ENCODE results near the gene IFI35. TPM values are rescaled to one million over a fixed set of nuclear protein-coding genes. Genes with fewer than 3 reads are reported as not detected.

IFI35 gene
- total and polyA plus RNA-seq, 2 experiments from 2014 or later, result 27.6 to 27.7 TPM

DNA sequence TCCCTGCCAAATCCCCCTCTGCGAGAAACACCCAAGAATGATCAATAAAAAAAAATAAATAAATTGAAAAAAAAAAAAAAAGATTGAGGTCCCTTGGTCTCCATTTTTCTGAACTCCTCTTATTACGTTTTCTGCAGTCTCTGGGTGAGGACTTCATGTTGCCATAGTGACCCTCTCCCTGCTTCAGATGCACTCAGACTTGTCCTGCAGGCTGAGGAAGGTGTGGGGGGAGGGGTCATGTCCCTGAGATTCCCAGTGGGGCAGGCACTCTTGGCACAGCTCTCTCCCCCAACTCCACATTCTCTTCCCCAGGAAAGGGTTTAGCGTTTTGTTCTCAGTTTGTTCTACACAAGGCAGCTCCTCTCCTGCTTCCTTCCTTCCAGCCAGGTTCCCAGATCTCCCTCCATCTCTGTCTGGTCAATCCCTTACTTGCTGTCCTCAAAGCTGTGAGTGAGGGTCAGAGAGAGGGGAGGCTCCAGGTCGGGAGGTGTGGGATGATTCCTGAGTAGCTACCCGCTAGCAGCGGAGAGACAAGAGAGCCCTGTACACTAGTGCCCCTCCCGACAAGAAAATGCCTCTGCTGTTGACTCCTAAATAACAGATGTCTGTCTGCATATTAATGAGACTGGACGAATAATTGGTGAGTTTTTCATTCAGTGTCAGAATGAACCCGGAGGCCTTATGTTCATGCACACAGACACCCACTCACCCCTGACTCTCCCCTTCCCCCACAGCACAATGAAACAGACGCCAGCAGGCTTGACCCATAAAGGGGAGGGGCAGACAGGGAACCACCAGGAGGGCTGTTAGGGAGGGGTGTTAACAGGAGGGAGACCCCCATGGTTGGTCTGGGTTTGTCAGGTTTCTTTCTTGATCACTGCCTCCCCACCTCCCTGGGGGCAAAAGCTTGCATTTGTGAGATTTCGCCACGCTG lies 27.6 kb downstream of the IFI35 start:
- TF ChIP-seq EZH2phosphoT487 (IDR thresholded peaks at IDR 0.05; ENCODE audit: insufficient read depth, low read depth) (no peak), EZH2 (IDR thresholded peaks at IDR 0.05; ENCODE audit: insufficient read depth, poor library complexity, severe bottlenecking) (no peak)
- H2AFZ ChIP-seq, result no peak overlapping the region
- H3K27me3 ChIP-seq (replicated peaks; ENCODE audit: insufficient read depth), result no peaks in the 10 kb centered on the region
- no peaks in the 10 kb centered on the region for H3K9me3 ChIP-seq (ENCODE audit: low read depth)
- H4K20me1 ChIP-seq (ENCODE audit: insufficient read depth), result no peaks in the 10 kb centered on the region
- H3K79me2 ChIP-seq (ENCODE audit: insufficient read depth), result no peaks in the 10 kb centered on the region
- H3K9me2 ChIP-seq (ENCODE audit: insufficient read depth), result no peaks in the 10 kb centered on the region
- no peak for DNase-seq
- no peak overlapping the region for H3K9ac ChIP-seq
- H3K27ac ChIP-seq, result no peak overlapping the region
- WGBS, 2 experiments (ENCODE audit: low coverage in 1 of 2, low lambda C conversion rate in 2 of 2, missing lambda C conversion rate in 2 of 2), result 43 to 49% methylated on average over 12 of the region's 12 CpGs
- H3K4me3 ChIP-seq, result no peak overlapping the region
- no peaks in the 10 kb centered on the region for H3K4me1 ChIP-seq (ENCODE audit: insufficient read depth)
- no peak overlapping the region for H3K4me2 ChIP-seq (ENCODE audit: unreplicated experiment)
- no peaks in the 10 kb centered on the region for H3F3A ChIP-seq (ENCODE audit: insufficient read depth)
- no peaks in the 10 kb centered on the region for H3K36me3 ChIP-seq (ENCODE audit: low read depth)
- in situ Hi-C loops (cut with MboI), result loop anchor here (25.0 kb wide), 1 partner anchor 278 kb away; no protein-coding TSS in a partner anchor

DNA sequence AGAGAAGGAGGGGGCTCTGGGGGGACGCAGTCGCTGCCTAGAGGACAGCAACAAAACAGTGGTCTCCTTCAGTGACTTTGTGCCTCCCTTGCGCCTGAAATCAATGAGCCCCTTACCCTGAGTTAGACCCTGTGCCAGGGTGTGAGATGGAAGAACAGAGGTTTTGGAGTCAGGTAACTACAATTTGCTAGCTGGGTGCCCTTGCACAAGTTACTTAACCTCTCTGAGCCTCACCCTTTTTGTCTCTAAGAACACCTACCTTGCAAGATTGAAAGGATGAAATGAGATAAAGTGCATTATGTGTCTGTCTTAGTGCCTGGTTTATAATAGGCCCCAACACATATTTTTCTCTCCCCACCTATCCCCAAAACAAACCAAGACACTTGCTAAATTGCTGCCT lies 28.3 kb downstream of the IFI35 start:
- 86 to 91% methylated on average over 3 of the region's 3 CpGs for WGBS, 2 experiments (ENCODE audit: low coverage in 1 of 2, low lambda C conversion rate in 2 of 2, missing lambda C conversion rate in 2 of 2)
- H3K4me3 ChIP-seq, result no peak overlapping the region
- H4K20me1 ChIP-seq (ENCODE audit: insufficient read depth), result no peaks in the 10 kb centered on the region
- H3K36me3 ChIP-seq (ENCODE audit: low read depth), result no peaks in the 10 kb centered on the region
- no peak overlapping the region for H3K27ac ChIP-seq
- no peak overlapping the region for H2AFZ ChIP-seq
- TF ChIP-seq EZH2 (IDR thresholded peaks at IDR 0.05; ENCODE audit: insufficient read depth, poor library complexity, severe bottlenecking) (no peak), EZH2phosphoT487 (IDR thresholded peaks at IDR 0.05; ENCODE audit: insufficient read depth, low read depth) (no peak)
- H3K4me2 ChIP-seq (ENCODE audit: unreplicated experiment), result no peak overlapping the region
- H3K9me3 ChIP-seq (ENCODE audit: low read depth), result no peaks in the 10 kb centered on the region
- H3K9me2 ChIP-seq (ENCODE audit: insufficient read depth), result no peaks in the 10 kb centered on the region
- no peaks in the 10 kb centered on the region for H3K79me2 ChIP-seq (ENCODE audit: insufficient read depth)
- no peaks in the 10 kb centered on the region for H3K27me3 ChIP-seq (replicated peaks; ENCODE audit: insufficient read depth)
- in situ Hi-C loops (cut with MboI), result loop anchor here (25.0 kb wide), 1 partner anchor 277 kb away; no protein-coding TSS in a partner anchor
- DNase-seq, result no peak
- no peak overlapping the region for H3K9ac ChIP-seq
- H3K4me1 ChIP-seq (ENCODE audit: insufficient read depth), result no peaks in the 10 kb centered on the region
- no peaks in the 10 kb centered on the region for H3F3A ChIP-seq (ENCODE audit: insufficient read depth)

DNA sequence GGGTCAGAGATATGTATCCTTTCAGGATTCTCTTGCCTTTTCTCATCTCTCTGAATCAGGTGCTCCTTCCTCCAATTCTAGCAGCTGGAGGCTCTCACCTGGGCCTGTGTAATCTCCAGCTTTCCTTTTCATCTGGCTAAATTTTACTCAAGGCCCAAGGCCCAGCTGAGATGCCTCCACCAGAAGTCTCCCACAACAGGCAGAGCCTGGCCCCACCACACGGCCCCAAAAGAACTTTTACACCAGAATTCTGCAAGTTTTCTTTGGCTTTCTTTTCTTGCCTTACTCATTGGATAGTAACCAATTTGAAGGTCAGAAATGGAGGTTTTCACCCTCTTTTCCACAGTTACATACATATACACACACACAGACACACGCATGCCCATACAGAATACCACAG lies 33.1 kb downstream of the IFI35 start:
- TF ChIP-seq EZH2 (IDR thresholded peaks at IDR 0.05; ENCODE audit: insufficient read depth, poor library complexity, severe bottlenecking), result no peak
- no peak for TF ChIP-seq EZH2phosphoT487 (IDR thresholded peaks at IDR 0.05; ENCODE audit: insufficient read depth, low read depth)
- Histone ChIP-seq H2AFZ (no peak overlapping the region), H3K27me3 (replicated peaks; ENCODE audit: insufficient read depth) (no peaks in the 10 kb centered on the region), H3K27ac (no peak overlapping the region), H3K9me3 (ENCODE audit: low read depth) (no peaks in the 10 kb centered on the region), H3K9me2 (ENCODE audit: insufficient read depth) (no peaks in the 10 kb centered on the region), H3F3A (ENCODE audit: insufficient read depth) (no peaks in the 10 kb centered on the region), H3K36me3 (ENCODE audit: low read depth) (no peaks in the 10 kb centered on the region), H3K4me1 (ENCODE audit: insufficient read depth) (0 out of 2 replicates have a peak, but pooled peaks cover 3% of the 10 kb centered on the region), H3K4me2 (ENCODE audit: unreplicated experiment) (no peak overlapping the region), H3K79me2 (ENCODE audit: insufficient read depth) (no peaks in the 10 kb centered on the region), H3K4me3 (no peak overlapping the region), H4K20me1 (ENCODE audit: insufficient read depth) (no peaks in the 10 kb centered on the region), H3K9ac (no peak overlapping the region)
- DNase-seq, result no peak
- 92 to 100% methylated on average over 2 of the region's 2 CpGs for WGBS, 2 experiments (ENCODE audit: low coverage in 1 of 2, low lambda C conversion rate in 2 of 2, missing lambda C conversion rate in 2 of 2)
- in situ Hi-C loops (cut with MboI), result loop anchor here (25.0 kb wide), 1 partner anchor 273 kb away; no protein-coding TSS in a partner anchor

- WGBS, 2 experiments (ENCODE audit: low coverage in 1 of 2, low lambda C conversion rate in 2 of 2, missing lambda C conversion rate in 2 of 2), result 88 to 90% methylated on average over 2 of the region's 2 CpGs
- no peak for DNase-seq
Measured at GRCh38 chr17:43040655-43041054, 34.1 kb downstream of the IFI35 start.

More at GRCh38 chr17:43040655-43041054, 34.1 kb downstream of the IFI35 start:
- Histone ChIP-seq H4K20me1 (ENCODE audit: insufficient read depth) (no peaks in the 10 kb centered on the region), H3K4me2 (ENCODE audit: unreplicated experiment) (no peak overlapping the region), H3K27me3 (replicated peaks; ENCODE audit: insufficient read depth) (no peaks in the 10 kb centered on the region), H2AFZ (no peak overlapping the region), H3K4me3 (no peak overlapping the region), H3K9me2 (ENCODE audit: insufficient read depth) (no peaks in the 10 kb centered on the region), H3K4me1 (ENCODE audit: insufficient read depth) (0 out of 2 replicates have a peak, but pooled peaks cover 3% of the 10 kb centered on the region), H3K9me3 (ENCODE audit: low read depth) (no peaks in the 10 kb centered on the region), H3K36me3 (ENCODE audit: low read depth) (no peaks in the 10 kb centered on the region), H3K27ac (no peak overlapping the region), H3K9ac (no peak overlapping the region), H3K79me2 (ENCODE audit: insufficient read depth) (no peaks in the 10 kb centered on the region), H3F3A (ENCODE audit: insufficient read depth) (no peaks in the 10 kb centered on the region)
- in situ Hi-C loops (cut with MboI), result loop anchor here (25.0 kb wide), 1 partner anchor 272 kb away; no protein-coding TSS in a partner anchor
- no peak for TF ChIP-seq EZH2phosphoT487 (IDR thresholded peaks at IDR 0.05; ENCODE audit: insufficient read depth, low read depth)
- no peak for TF ChIP-seq EZH2 (IDR thresholded peaks at IDR 0.05; ENCODE audit: insufficient read depth, poor library complexity, severe bottlenecking)
